Chondrocyte (in vitro differentiated cells): Measurements from ENCODE around the gene SLC43A3. TPM values are rescaled to one million over a fixed set of nuclear protein-coding genes. Genes with fewer than 3 reads are reported as not detected.

Experiments used
- DNase-seq: peaks from one replicate; pipeline ENCODE4 v3.0.0; 2021; ENCODE audit warnings: mixed read lengths, low spot score
- H3K27ac Mint-ChIP-seq: one replicate; pipeline ENCODE4 v1.8.0; 2021; ENCODE audit warnings: mild to moderate bottlenecking, moderate library complexity, mixed read lengths; ENCODE audit not compliant: unreplicated experiment
- H3K27me3 Mint-ChIP-seq: 2 replicates; pipeline ENCODE4 v1.8.0; 2021; ENCODE audit warnings: low read depth, mixed read lengths
- H3K36me3 Mint-ChIP-seq: 2 replicates; pipeline ENCODE4 v1.8.0; 2021; ENCODE audit warnings: low read depth, mixed read lengths
- H3K4me1 Mint-ChIP-seq: 2 replicates; pipeline ENCODE4 v1.8.0; 2021; ENCODE audit warnings: low read depth, mild to moderate bottlenecking, mixed read lengths
- H3K4me3 Mint-ChIP-seq: one replicate; pipeline ENCODE4 v1.8.0; 2021; ENCODE audit warnings: mild to moderate bottlenecking, moderate library complexity, mixed read lengths; ENCODE audit not compliant: unreplicated experiment
- H3K9me3 Mint-ChIP-seq: 2 replicates; pipeline ENCODE4 v1.8.0; 2021; ENCODE audit warnings: low read depth, mixed read lengths
- total RNA-seq: library from RNA; stranded (reverse); gene quantifications from 3 replicates; pipeline ENCODE4 v1.2.1, GENCODE V29; 2021
- TF ChIP-seq, protein P1 (sequence below): fragments of 200-600 bp; sonication (generic); IDR thresholded peaks from 2 replicates; pipeline ENCODE4 v1.5.0; 2021; ENCODE audit warnings: antibody characterized with exemption, mild to moderate bottlenecking, moderate library complexity

Gene SLC43A3
- total RNA-seq, 1 donor from 2014 or later, result 12.4 TPM

DNA sequence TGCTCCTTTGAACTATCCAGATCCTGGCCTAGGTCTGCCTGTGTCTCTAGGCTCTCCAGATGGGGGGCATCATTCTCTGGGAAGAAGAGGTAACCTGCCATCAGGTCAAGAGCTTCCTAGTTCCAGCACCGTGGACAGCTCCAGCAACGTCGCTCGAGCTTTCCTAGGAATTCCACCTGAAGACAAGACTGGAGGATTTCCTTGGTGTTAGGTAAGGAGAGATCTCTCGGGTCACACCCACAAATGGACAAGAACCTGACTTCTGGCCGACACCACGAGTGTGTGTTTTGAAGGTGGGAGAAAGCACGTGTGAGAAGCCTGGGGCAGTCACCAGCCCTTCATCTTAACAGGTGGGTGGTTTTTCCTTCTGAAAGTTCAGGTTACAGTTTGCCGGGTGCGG is 47.2 kb downstream of the SLC43A3 start:
- TF ChIP-seq, protein P1, sequence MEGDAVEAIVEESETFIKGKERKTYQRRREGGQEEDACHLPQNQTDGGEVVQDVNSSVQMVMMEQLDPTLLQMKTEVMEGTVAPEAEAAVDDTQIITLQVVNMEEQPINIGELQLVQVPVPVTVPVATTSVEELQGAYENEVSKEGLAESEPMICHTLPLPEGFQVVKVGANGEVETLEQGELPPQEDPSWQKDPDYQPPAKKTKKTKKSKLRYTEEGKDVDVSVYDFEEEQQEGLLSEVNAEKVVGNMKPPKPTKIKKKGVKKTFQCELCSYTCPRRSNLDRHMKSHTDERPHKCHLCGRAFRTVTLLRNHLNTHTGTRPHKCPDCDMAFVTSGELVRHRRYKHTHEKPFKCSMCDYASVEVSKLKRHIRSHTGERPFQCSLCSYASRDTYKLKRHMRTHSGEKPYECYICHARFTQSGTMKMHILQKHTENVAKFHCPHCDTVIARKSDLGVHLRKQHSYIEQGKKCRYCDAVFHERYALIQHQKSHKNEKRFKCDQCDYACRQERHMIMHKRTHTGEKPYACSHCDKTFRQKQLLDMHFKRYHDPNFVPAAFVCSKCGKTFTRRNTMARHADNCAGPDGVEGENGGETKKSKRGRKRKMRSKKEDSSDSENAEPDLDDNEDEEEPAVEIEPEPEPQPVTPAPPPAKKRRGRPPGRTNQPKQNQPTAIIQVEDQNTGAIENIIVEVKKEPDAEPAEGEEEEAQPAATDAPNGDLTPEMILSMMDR, result no peak
- Mint-ChIP-seq H3K4me3 (no peak overlapping the region), H3K36me3 (no peaks in the 10 kb centered on the region), H3K27ac (no peak overlapping the region), H3K27me3 (peaks cover 31% of the 10 kb centered on the region), H3K4me1 (no peaks in the 10 kb centered on the region), H3K9me3 (no peaks in the 10 kb centered on the region)
- no peak for DNase-seq

DNA sequence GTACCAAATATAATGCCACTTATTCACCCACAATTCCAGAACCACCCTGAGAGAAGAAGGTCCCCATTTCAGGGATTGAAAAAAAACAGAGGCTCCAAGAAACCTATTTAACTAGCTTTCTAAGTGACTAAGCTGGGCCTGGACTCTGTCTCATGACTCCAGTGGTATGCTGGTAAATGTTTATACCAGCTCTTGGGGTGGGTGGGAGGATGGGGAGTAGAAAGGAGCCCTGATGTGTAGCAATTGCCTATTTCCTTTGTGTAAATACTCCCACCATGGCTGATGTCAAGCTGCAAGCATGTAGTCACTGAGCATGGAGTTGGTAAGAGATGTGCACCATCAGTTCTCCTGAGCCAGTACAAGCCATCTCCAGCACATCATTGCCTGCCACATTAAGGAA is 48.7 kb downstream of the SLC43A3 start:
- Mint-ChIP-seq H3K4me3 (no peak overlapping the region), H3K36me3 (no peaks in the 10 kb centered on the region), H3K4me1 (no peaks in the 10 kb centered on the region), H3K27ac (no peak overlapping the region), H3K9me3 (peaks cover 2% of the 10 kb centered on the region), H3K27me3 (peaks cover 32% of the 10 kb centered on the region)
- no peak for DNase-seq
- TF ChIP-seq, protein P1, result no peak

DNA sequence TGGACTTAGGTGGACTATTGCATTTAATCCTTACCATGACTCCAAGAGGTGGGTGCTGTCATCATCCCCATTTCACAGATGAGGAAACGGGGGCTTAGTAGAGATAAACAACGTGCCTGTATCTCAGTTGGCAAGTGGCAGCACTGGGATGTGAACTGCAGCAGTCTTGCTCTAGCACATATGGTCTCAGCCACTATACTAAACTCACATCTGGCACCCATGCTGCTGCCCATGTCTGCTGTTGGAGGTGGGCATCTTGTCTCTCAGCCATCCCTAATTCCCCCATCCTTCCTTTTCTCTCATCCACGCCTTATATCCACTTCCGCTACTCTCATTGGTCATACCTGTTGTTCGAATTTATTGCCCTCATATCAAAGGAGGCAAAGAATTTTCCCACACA is 49.8 kb downstream of the SLC43A3 start:
- Mint-ChIP-seq H3K4me3 (no peak overlapping the region), H3K4me1 (no peaks in the 10 kb centered on the region), H3K9me3 (peaks cover 2% of the 10 kb centered on the region), H3K27ac (no peak overlapping the region), H3K36me3 (no peaks in the 10 kb centered on the region), H3K27me3 (peaks cover 35% of the 10 kb centered on the region)
- TF ChIP-seq, protein P1, result no peak
- DNase-seq, result no peak

DNA sequence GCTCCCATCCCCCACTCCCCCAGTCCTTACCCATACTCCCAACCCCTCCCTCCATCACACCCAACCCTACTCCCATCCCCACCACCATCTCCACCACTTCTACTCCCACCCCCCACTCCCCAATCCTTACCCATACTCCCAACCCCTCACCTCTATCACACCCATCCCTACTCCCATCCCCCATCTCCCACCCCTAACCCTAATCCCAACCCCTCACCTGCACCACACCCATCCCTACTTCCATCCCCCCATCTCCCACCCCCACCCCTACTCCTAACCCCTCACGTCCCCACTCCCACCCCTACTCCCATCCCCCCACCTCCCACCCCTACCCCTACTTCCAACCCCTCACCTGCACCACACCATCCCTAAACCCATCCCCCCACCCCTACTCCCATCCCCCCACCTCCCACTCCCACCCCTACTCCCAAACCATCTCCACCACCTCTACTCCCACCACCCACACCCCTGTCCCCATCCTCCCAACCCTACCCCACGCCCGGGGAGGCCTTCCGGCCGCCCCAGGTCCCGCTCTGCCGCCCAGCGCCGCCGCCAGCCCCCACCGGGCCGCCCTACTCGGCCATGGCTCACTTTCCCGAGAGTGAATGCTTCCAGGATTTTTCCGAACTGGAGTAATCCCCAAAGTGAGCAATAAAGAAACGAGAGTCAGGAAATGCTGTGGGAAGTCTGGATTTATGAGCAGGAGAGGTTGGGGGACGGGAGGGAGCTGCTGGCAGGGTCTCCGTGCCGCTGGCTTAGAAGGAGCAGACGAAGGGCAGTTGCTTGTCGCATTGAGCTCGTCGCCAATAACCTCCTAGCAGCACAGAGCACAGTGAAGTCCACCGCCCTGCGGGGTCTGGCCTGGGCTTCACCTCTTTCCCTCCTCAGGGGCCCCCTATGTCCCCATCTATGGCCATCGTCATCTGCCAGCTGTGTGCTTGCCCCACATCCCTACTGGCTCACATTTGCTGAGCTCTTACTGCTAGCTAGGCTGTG is 50.5 kb downstream of the SLC43A3 start:
- H3K4me1 Mint-ChIP-seq, result no peaks in the 10 kb centered on the region
- DNase-seq, result no peak
- H3K9me3 Mint-ChIP-seq, result peaks cover 2% of the 10 kb centered on the region
- H3K27me3 Mint-ChIP-seq, result peaks cover 37% of the 10 kb centered on the region
- no peaks in the 10 kb centered on the region for H3K36me3 Mint-ChIP-seq
- no peak overlapping the region for H3K27ac Mint-ChIP-seq
- no peak overlapping the region for H3K4me3 Mint-ChIP-seq
- TF ChIP-seq, protein P1, result no peak

DNA sequence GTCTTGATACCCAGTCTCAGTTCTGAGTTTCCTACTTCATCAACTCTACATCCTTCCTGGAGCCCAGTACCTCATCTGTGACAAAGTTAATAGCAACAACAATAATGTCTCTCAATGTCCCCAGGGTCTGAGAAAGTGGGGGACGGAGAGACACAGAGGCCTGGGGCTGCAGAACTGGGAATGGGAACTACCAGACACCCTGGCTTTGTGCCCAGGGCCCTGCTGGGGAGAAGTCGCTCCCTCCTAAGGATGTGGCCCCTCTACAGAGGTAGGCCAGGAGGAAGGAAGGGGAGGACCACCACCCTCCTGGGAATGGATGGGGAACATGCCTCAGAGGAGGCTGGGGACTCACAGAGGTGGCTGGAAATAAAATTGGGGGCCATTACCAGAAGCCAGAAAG is 51.4 kb downstream of the SLC43A3 start:
- H3K9me3 Mint-ChIP-seq, result peaks cover 2% of the 10 kb centered on the region
- TF ChIP-seq, protein P1, result no peak
- H3K27me3 Mint-ChIP-seq, result peaks cover 36% of the 10 kb centered on the region
- H3K4me3 Mint-ChIP-seq, result no peak overlapping the region
- H3K36me3 Mint-ChIP-seq, result no peaks in the 10 kb centered on the region
- no peak for DNase-seq
- H3K4me1 Mint-ChIP-seq, result no peaks in the 10 kb centered on the region
- H3K27ac Mint-ChIP-seq, result no peak overlapping the region
